Measurements from ENCODE around the gene DNAH2.

DNAH2 gene

DNA sequence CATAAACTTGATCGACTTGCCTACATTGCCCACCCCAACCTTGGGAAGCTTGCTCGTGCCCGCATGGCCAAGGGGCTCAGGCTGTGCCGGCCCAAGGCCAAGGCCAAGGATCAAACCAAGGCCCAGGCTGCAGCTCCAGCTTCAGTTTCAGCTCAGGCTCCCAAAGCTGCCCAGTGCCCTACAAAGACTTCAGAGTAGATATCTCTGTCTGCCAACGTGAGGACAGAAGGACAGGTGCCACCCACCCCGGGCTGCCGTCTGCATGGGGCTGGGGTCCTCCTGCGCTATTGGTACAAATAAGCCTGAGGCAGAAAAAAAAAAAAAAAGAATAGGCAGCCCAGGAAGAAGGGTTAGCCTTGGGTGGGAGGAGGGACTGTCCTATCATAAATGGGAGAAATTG, 37.1 kb downstream of the DNAH2 start:
- no peak for DNase-seq (ENCODE audit: low read depth)
- TF ChIP-seq, protein P1, sequence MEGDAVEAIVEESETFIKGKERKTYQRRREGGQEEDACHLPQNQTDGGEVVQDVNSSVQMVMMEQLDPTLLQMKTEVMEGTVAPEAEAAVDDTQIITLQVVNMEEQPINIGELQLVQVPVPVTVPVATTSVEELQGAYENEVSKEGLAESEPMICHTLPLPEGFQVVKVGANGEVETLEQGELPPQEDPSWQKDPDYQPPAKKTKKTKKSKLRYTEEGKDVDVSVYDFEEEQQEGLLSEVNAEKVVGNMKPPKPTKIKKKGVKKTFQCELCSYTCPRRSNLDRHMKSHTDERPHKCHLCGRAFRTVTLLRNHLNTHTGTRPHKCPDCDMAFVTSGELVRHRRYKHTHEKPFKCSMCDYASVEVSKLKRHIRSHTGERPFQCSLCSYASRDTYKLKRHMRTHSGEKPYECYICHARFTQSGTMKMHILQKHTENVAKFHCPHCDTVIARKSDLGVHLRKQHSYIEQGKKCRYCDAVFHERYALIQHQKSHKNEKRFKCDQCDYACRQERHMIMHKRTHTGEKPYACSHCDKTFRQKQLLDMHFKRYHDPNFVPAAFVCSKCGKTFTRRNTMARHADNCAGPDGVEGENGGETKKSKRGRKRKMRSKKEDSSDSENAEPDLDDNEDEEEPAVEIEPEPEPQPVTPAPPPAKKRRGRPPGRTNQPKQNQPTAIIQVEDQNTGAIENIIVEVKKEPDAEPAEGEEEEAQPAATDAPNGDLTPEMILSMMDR (IDR thresholded peaks at IDR 0.05; ENCODE audit: insufficient read depth, low read depth, low read length, missing control alignments), result no peak
- H3K4me3 ChIP-seq (ENCODE audit: low read length), result no peak overlapping the region

DNA sequence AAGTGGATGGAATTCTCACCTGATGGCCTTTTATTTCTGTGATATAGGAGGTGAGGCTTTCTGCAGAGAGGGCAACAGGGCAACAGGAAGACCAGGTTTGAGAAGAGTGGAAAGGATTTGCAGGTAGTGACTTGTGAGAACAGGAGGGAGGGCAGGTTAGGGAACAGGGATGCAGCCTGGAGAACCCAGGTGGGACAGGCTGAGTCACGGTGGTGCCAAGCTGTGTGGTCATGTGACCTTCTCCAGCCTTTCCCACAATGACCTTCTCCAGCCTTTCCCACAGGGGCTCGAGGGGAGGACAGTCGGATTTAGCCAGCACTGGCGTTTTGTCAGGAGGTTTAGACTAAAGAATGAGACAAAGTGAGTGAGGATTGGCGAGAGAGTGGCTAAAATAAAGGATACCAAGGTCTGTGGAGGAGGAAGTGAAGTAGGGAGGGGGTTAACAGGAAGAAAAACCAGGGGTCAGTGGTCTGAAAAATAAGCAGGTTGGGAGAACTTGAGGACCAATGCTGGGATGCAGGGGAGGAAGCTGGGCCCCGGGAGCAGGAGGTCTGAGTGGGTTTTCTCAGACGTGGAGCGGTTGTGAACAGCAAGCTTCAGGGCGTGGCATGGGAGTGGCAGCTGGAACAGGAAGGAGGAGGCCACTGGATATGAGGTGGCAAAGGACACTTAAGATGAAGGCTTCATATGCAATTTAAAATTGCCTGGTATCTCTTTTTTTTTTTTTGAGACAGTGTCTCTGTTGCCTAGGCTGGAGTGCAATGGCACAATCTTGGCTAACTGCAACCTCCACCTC, 37.7 kb downstream of the DNAH2 start:
- TF ChIP-seq, protein P1 (IDR thresholded peaks at IDR 0.05; ENCODE audit: insufficient read depth, low read depth, low read length, missing control alignments), result no peak
- peak; percentile 78 for DNase-seq (ENCODE audit: low read depth)
- no peak overlapping the region for H3K4me3 ChIP-seq (ENCODE audit: low read length)

DNA sequence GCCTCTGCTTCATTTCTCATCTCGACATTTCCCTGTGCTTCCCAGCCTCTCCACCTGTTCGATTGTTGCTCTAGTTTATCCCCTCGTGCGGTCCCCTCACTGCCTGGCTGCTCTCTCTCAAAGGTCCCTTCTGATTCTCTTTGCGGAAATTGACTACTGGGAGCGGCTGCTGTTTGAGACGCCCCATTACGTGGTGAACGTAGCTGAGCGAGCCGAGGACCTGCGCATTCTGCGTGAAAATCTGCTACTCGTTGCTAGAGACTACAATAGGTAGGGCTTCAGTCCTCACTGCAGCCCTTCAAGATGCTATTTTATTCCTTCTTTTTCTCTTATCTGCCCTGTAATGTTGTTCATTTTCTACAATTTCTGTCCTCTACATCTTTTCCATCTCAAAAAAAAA, 39.4 kb downstream of the DNAH2 start:
- TF ChIP-seq, protein P1 (IDR thresholded peaks at IDR 0.05; ENCODE audit: insufficient read depth, low read depth, low read length, missing control alignments), result no peak
- no peak for DNase-seq (ENCODE audit: low read depth)
- H3K4me3 ChIP-seq (ENCODE audit: low read length), result no peak overlapping the region

DNA sequence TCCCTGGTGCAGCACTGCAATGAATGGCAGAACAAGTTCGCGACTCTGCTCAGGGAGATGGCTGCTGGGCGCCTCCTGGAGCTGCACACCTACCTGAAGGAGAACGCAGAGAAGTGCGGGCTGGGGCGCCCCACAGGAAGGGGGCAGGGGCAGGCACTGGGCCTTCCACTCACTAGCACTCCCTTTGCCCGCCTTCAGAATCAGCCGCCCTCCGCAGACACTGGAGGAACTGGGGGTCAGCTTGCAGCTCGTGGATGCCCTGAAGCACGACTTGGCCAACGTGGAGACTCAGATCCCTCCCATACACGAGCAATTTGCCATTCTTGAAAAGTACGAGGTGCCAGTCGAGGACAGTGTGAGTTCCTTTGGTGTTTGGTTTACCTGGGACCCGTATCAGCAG, 46.4 kb downstream of the DNAH2 start:
- TF ChIP-seq, protein P1 (IDR thresholded peaks at IDR 0.05; ENCODE audit: insufficient read depth, low read depth, low read length, missing control alignments), result no peak
- DNase-seq (ENCODE audit: low read depth), result no peak
- H3K4me3 ChIP-seq (ENCODE audit: low read length), result no peak overlapping the region

DNA sequence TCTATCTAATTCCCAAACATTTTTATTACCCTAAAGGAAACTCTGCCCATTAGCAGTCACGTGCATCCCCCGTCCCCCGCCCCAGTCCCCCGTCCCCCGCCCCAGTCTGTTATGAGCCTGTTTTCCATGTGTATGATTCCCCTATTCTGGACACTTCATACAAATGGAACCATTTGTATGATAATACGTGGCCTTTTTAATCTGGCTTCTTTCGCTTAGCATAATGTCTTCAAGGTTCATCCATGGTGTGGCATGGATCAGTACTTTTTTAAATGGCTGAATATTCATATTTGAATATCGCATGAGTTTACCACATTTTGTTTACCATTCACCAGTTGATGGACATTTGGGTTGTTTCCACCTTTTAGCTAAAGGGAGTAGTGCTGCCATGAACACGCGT, 49.5 kb downstream of the DNAH2 start:
- TF ChIP-seq, protein P1 (IDR thresholded peaks at IDR 0.05; ENCODE audit: insufficient read depth, low read depth, low read length, missing control alignments), result no peak
- no peak for DNase-seq (ENCODE audit: low read depth)

DNA sequence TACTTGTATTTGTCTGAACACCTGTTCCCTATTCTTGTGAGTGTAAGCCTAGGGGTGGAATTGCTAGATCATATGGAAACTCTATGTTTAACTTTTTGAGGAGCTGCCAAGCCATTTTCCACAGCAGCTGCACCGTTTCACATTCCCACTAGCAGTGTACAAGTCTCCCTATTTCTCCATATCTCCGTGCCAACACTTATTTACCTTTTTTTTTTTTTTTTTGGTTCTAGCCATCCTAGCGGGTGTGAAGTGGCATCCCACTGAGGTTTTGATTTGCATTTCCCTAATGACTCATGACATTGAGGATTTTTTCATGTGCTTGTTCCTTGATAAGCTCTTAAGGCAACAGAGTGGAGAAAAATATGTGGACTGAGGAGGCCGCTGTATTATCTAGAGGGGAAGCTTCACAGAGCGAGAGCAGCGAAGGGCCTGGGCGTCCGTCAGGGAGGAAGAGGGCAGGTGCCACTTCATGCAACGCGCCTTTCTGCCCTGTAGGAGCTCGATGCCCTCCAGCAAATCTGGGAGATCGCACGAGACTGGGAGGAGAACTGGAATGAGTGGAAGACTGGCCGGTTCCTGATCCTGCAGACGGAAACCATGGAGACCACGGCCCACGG, 50.0 kb downstream of the DNAH2 start:
- TF ChIP-seq, protein P1 (IDR thresholded peaks at IDR 0.05; ENCODE audit: insufficient read depth, low read depth, low read length, missing control alignments), result no peak
- peak; percentile 24 for DNase-seq (ENCODE audit: low read depth)
- no peak overlapping the region for H3K4me3 ChIP-seq (ENCODE audit: low read length)

More for the DNA sequence above, 49.5 kb downstream of the DNAH2 start:
- no peak overlapping the region for H3K4me3 ChIP-seq (ENCODE audit: low read length)

All from epithelial cell of esophagus (primary cell).